NCI-H2081 (cell line): ENCODE data around the gene DCAF15.
"Not testable (repeated sequence)": the region's sequence is repeated elsewhere in the genome, so short reads cannot be mapped to it uniquely, and the experiment has no call there.

Experiments
- DNase-seq, 2 experiments: peaks; one replicate each; lab custom pipeline; 2025; lab: John Stamatoyannopoulos, UW

The DCAF15 gene, protein sequence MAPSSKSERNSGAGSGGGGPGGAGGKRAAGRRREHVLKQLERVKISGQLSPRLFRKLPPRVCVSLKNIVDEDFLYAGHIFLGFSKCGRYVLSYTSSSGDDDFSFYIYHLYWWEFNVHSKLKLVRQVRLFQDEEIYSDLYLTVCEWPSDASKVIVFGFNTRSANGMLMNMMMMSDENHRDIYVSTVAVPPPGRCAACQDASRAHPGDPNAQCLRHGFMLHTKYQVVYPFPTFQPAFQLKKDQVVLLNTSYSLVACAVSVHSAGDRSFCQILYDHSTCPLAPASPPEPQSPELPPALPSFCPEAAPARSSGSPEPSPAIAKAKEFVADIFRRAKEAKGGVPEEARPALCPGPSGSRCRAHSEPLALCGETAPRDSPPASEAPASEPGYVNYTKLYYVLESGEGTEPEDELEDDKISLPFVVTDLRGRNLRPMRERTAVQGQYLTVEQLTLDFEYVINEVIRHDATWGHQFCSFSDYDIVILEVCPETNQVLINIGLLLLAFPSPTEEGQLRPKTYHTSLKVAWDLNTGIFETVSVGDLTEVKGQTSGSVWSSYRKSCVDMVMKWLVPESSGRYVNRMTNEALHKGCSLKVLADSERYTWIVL

DNA sequence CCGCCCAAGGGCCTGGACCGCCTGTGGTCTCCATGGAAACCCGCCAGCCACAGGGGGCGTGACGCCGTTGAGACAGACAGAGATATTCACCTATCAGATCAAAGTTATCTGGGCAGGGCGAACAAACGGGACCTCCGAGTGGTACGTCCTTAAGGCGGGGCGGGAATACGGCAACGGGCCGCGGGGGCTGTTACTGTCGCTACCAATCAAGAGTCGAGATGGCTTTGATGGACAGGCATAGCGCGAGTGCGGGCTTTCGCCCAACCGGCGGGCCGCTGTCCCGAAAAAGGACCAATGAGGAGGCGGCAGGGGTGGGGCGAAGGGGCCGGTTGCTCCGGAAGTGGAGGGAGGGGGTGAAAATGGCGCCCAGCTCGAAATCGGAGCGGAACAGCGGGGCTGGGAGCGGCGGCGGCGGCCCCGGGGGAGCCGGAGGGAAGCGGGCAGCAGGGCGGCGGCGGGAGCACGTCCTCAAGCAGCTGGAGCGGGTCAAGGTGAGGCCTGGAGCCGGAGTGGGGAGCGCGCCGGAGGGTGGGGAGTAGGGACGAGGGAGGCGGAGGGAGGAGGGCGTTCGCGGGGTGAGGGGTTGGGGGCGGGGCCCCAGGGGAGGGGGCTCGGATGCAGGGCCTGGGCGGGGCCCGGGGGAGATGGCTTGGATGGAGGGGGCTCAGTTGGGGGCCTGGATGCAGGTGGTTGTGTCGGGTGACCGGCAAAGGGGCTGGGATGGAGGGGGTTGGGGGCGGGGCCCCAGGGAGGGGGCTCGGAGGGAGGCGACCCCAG is at the start of gene DCAF15:
Gene DCAF15, plus strand, starts transcription at position 356 of the 777 bp plus-strand sequence. Its CDS starts 4 bp downstream, at position 360.
- DNase-seq = peak; percentile 99

DNA sequence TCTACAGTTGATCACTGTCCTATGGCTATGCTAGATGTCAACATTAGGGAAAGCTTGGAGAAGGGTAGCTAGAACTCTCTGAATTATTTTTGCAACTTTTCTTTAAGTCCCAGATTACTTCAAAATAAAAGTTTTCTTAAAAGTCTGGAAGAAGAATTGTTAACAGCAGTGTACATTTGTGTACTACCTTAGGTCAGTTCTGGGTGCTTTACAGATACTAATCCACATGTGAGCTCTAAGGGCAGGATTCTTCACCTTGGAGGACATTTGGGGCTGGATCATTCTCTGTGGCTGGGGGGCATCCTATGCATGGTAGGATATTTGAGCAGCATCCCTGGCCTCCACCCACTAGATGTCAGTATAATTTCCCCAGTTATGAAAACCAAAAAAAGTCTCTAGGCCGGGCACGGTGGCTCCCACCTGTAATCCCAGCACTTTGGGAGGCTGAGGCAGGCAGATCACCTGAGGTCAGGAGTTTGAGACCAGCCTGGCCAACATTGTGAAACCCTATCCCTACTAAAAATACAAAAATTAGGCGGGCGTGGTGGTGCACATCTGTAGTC is 49.2 kb upstream of the DCAF15 start:
- DNase-seq = no peak

DNA sequence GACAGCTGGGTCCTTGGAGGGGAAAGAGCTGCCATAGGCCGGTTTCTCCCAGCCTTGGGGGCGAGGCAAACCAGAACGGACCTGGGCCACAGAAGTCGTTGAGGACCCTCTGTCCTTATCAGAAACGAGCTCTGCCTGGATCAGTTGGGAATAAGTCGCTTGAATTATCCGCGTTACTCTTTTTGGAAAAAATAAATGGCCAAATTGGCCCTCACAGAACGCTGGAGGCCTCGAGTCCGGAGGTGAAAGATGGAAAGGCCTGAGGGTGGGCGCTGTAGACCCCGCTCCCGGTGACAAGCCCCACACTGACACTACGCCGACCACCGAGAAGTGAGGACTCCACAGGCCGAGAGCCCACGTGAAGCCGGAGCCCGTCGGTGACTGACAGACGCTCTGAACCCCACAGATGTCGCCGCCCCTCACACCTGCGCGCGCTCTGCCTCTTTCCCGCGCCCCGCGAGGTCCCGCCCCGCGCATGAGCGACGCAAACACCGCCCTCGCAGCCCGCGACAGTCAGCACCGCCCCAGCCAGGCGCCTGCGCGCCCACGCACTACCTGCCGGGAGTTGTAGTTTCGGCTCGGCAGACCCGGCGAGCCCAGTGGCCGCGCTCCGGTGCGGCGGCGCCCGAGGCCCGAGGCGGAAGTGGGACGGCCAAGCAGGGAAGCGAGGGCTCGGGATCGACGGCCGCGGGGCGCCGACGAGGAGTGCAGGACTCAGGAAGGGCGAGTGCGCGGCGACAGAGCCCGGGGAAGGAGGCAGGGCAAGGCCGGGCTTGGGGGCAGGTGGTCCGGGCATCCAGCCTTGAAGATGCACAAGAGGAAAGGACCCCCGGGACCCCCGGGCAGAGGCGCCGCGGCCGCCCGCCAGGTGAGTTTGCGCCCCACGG is 46.4 kb upstream of the DCAF15 start, which contains the start of the genes BRME1 and CC2D1A:
Gene BRME1, minus strand, starts transcription at position 484 of the 887 bp plus-strand sequence. CDS start 1,225 bp downstream, outside the sequence.
Gene CC2D1A, plus strand, starts transcription at position 568 of the 887 bp plus-strand sequence. Its CDS starts 241 bp downstream, at position 809.
- DNase-seq = peak; percentile 91

DNA sequence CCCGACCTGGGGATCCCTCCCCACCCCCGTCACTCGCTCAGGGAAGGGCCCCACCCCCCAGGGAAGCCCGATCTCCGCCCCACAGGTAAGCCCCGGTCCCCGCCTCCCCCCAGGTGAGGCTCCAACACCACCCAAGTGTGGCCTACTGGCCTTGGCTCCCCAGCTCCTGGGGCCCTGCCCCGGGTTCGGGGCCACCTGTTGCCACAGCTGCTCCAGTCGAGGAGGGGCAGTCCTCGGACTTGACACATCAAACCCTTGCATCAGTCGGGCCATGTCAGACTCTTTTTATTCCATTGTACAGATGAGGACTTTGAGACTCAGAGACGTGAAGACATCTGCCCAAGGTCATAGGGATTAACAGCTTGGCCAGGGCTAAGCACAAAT is 45.8 kb upstream of the DCAF15 start:
- no peak for DNase-seq

DNA sequence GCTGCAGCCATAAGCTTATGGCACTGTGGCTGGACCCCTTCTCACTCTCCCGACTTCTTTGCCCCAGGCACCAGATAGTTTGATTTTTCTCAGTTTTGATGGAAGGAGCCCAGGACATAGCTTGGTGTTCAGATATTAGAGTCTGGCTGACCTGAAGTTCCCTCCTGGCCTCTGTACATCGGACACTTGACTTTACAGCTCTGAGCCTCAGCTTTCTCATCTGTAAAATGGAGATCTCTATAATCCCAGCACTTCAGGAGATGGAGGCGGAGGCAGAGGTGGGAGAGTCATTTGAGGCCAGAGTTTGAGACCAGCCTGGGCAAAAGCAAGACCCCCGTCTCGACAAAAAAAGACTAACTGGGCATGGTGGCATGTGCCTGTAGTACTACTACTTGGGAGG is 45.4 kb upstream of the DCAF15 start:
- no peak for DNase-seq

DNA sequence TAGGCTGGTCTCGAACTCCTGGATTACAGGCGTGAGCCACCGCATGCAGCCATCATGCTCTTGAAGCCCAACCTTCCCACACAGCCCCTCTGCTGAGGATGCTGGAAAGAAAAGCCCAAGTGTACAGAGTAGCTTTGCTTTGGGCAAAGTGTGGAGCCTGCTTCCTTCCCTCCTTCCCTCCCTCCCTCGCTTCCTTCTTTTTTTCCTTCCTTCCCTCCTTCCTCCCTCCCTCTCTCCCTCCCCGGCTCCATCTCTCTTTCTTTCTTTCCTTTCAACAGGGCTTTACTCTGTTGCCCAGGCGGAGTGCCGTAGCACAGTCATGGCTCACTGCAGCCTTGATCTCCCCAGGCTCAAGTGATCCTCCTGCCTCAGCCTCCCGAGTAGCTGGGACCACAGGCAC is 43.6 kb upstream of the DCAF15 start:
- no peak for DNase-seq

DNA sequence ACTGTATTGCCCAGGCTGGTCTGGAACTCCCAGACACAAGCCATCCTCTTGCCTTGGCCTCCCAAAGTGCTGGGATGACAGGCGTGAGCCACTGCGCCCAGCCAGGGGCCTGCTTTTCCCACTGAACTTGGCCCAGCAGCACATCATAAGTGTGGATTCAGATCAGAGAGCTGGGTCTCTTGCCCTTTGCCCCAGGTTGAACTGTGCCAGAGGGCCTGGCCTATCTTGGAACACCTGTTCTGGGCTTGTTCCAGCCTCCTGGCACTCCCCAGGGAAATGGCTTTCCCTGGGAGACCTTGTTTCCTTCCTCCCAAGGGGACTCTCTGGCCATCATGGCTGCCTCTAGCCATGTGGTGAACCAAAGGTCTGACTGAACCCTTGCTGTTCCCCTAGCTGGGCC is 42.9 kb upstream of the DCAF15 start:
- DNase-seq = no peak

DNA sequence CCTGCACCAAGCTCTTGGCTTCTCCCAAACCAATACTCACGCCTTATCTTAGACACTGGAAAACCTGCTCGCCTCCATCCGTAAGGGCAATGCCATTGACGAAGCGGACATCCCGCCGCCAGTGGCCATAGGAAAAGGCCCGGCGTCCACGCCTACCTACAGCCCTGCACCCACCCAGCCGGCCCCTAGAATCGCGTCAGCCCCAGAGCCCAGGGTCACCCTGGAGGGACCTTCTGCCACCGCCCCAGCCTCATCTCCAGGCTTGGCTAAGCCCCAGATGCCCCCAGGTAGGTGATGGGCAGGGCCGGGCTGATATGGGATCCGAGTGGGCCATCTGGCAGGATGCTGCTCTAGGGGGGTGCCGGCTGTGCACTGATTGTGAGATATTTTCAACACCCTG is 39.0 kb upstream of the DCAF15 start:
- DNase-seq = no peak

DNA sequence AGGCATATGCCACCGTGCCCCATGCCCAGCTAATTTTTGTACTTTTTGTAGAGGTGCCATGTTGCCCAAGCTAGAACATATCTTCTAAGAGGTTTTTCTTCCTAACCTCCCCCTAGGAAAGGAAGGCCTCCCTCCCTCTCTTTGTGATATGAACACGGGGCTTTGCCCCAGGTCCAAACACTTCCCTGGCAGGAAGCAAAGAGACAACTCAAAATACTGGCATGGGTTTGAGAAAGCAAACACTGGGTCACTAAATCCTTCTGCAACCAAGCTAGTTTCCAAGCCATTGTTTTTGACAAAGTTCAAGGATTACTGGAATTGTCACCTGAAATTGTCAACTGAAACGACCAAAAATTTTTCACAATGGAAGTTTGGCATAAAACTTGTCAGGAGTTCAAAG is 37.5 kb upstream of the DCAF15 start:
- DNase-seq = no peak

DNA sequence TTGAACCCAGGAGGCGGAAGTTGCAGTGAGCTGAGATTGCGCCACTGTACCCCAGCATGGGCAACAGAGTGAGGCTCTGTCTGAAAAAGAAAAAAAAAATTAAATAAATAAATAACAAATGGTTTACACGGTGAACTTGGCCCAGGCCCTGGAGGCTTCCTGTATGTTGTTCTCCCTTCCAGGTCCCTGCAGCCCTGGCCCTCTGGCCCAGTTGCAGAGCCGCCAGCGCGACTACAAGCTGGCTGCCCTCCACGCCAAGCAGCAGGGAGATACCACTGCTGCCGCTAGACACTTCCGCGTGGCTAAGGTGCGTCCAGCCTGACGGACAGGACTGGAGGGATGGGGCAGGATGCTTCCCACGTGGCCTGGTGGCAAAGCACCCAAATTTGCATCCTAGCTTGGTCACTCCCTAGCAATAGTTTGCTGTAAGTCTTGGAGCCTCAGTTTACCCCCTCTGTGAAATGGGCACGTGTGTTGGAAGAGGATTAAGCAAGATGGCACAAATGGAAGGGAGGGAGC is 34.4 kb upstream of the DCAF15 start:
- DNase-seq = no peak

DNA sequence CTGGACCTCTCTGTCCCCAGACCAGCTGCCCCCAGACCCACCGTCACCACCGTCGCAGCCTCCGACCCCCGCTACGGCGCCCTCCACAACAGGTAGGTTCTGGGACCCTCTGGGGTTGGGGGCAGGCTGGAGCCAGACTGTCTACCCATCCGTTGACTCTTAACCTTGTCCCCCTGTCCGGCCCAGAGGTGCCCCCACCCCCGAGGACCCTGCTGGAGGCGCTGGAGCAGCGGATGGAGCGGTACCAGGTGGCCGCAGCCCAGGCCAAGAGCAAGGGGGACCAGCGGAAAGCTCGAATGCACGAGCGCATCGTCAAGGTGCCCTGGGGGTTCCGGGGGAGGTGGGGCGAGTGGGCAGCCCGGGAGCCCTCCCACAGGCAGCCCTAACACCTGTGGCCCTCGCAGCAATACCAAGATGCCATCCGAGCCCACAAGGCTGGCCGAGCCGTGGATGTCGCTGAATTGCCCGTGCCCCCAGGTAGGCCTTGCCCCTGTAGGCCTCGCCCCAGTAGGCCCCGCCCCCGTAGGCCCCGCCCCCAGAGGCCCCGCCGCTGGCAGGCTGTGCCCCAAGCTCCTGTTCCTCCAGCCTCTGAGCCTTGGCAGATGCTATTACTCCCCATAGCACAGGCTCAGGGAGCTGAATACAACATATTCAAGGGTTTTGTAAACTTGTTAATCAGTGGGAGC is 33.4 kb upstream of the DCAF15 start:
- DNase-seq = no peak

DNA sequence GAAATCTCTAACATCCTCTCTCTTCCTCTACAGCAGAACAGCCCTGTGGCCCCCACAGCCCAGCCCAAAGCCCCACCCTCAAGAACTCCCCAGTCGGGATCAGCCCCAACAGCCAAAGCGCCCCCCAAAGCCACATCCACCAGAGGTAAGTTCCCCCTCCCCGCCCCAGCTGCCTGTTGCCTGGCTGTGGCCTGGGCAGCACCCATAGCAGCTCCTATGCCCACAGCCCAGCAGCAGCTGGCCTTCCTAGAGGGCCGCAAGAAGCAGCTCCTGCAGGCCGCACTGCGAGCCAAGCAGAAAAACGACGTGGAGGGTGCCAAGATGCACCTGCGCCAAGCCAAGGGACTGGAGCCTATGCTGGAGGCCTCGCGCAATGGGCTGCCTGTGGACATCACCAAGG is 31.8 kb upstream of the DCAF15 start:
- no peak for DNase-seq

DNA sequence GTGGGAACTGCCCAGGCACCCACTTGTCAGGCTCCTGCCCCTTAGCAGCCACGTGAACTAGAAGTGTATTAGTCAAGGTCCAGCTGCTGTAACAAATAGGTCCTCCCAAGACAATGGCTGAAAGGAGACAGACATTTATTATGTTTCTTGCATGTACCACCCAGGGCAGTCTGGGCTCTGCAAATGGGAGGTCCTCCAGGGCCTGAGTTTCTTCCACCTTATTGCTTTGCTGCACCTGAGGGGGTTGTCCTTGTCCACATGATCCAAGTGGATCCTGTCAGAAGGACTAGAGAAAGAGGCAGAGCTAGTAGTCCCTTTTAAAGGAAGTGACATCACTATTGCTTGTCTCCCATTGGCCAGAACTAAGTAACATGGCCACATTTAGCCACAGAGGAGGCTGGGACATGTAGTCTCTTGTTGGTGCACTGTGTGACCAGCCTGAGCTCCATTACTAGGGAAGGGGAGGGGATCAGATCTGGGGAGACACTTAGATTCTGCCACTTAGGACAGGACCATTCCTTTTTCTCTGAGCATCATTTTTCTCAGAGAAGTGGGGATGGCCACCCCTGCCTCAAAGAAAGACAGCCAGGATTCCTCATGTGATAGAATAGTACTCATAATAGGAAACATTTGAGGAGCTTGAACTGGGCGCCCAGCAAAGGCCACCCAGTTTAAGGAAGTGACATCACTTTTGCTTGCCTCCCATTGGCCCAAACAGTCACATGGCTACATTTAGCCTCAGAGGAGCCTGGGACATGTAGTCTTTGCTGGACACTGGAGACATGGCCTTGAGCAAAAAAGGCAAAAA is 31.2 kb upstream of the DCAF15 start:
- DNase-seq = peak in 1 of 2 experiments; percentile 43

DNA sequence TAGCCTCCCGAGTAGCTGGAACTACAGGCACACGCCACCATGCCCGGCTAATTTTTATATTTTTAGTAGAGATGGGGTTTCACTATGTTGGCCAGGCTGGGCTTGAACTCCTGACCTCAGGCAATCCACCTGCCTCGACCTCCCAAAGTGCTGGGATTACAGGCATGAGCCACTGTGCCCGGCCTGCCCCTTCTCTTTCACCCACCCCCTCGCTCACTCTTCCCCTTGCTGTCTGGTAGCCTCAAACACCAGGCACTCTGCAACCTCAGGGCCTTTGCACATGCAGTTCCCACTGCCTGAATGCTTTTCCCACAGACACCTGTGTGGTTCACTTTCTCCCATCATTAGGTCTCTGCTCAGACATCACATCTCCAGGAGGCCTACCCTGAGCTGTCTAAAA is 30.2 kb upstream of the DCAF15 start:
- DNase-seq = not testable (repeated sequence)

DNA sequence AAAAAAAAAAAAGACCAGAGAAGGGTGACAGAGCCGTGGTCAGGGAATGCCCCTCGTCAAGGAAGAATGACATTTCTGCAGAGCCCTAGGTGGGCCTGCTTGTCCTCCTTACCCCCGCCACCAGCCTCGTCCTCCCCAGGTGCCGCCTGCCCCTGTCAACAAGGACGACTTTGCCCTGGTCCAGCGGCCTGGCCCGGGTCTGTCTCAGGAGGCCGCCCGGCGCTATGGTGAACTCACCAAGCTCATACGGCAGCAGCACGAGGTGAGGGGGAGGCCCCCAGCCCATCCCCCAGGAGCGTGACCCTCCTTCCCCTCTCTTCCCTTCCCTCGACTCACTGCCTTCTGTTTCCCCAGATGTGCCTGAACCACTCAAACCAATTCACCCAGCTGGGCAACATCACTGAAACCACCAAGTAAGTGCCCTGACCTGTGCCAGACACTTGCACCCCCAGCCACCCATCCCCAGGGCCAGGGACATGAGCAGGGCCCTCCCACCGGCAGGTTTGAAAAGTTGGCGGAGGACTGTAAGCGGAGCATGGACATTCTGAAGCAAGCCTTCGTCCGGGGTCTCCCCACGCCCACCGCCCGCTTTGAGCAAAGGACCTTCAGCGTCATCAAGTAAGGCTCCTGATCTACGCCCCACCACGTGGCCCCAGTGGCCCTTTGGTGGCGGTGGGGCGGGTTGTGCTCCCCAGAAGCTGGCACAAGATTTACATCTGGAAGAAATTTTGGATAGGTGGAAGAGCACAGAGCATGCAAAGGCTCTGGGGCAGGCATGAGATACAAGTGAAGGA is 28.9 kb upstream of the DCAF15 start:
- DNase-seq = no peak

DNA sequence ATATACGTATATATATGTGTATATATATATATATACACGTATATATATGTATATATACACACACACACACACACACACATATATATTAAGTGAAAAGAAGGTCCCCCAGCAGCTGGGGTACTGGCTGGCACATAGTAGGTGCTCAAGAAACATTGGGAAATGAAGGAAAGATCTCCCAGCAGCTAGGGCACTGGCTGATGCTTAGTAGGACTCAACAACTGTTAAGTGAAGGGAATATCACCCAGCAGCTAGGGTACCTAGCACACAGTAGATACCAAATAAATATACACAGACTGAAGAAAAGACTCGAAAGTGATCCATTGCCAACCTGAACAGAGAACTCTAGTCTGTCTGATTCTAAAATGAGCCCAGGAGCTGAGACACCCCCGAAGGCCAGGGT is 26.3 kb upstream of the DCAF15 start:
- DNase-seq = no peak

DNA sequence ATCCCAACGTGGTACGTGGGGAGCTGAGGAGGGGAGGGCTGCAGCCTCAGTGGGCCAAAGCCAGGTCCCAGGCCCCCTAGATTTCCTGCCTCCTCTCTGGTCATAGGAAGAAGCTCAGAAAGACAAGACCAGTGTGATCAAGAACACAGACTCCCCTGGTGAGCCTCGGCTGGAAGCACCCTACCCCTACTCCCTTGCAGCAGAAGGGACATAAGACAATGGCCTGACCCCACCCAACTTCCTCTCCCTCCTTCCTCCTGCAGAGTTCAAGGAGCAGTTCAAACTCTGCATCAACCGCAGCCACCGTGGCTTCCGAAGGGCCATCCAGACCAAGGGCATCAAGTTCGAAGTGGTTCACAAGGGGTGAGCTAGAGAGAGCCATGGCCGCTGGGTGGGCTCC is 25.6 kb upstream of the DCAF15 start:
- no peak for DNase-seq

DNA sequence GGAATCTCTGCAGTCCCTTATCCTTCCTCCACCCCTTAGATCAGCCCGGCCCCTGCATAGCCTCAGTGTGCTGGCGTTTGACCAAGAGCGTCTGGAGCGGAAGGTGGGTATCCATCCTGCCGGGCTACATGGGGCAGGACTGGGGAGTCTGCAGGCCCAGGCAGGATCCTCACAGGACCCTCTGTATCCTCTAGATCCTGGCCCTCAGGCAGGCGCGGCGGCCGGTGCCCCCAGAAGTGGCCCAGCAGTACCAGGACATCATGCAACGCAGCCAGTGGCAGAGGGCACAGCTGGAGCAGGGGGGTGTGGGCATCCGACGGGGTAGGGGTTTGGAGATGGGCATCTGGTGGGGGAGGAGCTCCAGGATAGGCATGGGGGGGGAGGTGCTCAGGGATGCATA is 23.0 kb upstream of the DCAF15 start:
- no peak for DNase-seq

DNA sequence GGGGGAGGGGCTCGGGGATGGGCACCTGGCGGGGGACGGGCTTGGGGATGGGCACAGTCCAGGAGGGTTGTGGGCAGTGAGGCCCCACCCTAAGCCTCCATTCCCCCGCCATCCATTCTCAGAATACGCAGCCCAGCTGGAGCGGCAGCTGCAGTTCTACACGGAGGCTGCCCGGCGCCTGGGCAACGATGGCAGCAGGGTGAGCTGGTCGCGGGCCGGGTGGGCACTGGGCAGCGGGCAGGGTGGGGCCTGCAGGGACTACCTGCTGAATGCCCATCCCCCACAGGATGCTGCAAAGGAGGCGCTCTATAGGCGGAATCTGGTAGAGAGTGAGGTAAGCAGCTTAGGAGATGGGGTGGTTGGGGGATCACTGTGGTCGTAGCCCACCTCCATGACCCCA is 22.4 kb upstream of the DCAF15 start:
- DNase-seq = no peak
